ENCODE data around the gene LRRC4.

LRRC4 gene

GRCh38 chr7:127980901-127981300 is 50.3 kb downstream of the LRRC4 start:
- TF ChIP-seq GATA2 (IDR thresholded peaks at IDR 0.05; ENCODE audit: low read depth, low read length) (no peak), GATA3 (IDR thresholded peaks at IDR 0.05; ENCODE audit: low read depth, low read length) (no peak)

GRCh38 chr7:127979728-127980126 is 51.5 kb downstream of the LRRC4 start:
- TF ChIP-seq GATA2 (IDR thresholded peaks at IDR 0.05; ENCODE audit: low read depth, low read length), result no peak
- no peak for TF ChIP-seq GATA3 (IDR thresholded peaks at IDR 0.05; ENCODE audit: low read depth, low read length)

- TF ChIP-seq GATA3 (IDR thresholded peaks at IDR 0.05; ENCODE audit: low read depth, low read length), result no peak
- TF ChIP-seq GATA2 (IDR thresholded peaks at IDR 0.05; ENCODE audit: low read depth, low read length), result no peak
Observed at GRCh38 chr7:127979113-127979727, 52.0 kb downstream of the LRRC4 start.

- TF ChIP-seq GATA3 (IDR thresholded peaks at IDR 0.05; ENCODE audit: low read depth, low read length) (no peak), GATA2 (IDR thresholded peaks at IDR 0.05; ENCODE audit: low read depth, low read length) (no peak)
Observed at GRCh38 chr7:127978421-127978820, 52.8 kb downstream of the LRRC4 start.
